OCI-LY3 (cell line): ENCODE measurements around the gene GUCY1A2.

Experiments used
- EZH2phosphoT487 ChIP-seq: fragments of 200-600 bp; shearing (Covaris generic); IDR thresholded peaks from 2 replicates; pipeline ENCODE4 v1.6.1; 2018; ENCODE audit warnings: antibody characterized with exemption, mixed run types, low read depth
- TF ChIP-seq, protein P1 (sequence below): fragments of 200-600, 300-600 bp; sonication (generic); IDR thresholded peaks from 2 replicates; pipeline ENCODE4 v1.5.1; 2014; ENCODE audit warnings: antibody characterized with exemption, low read length, low read depth

- TF ChIP-seq, protein P1, sequence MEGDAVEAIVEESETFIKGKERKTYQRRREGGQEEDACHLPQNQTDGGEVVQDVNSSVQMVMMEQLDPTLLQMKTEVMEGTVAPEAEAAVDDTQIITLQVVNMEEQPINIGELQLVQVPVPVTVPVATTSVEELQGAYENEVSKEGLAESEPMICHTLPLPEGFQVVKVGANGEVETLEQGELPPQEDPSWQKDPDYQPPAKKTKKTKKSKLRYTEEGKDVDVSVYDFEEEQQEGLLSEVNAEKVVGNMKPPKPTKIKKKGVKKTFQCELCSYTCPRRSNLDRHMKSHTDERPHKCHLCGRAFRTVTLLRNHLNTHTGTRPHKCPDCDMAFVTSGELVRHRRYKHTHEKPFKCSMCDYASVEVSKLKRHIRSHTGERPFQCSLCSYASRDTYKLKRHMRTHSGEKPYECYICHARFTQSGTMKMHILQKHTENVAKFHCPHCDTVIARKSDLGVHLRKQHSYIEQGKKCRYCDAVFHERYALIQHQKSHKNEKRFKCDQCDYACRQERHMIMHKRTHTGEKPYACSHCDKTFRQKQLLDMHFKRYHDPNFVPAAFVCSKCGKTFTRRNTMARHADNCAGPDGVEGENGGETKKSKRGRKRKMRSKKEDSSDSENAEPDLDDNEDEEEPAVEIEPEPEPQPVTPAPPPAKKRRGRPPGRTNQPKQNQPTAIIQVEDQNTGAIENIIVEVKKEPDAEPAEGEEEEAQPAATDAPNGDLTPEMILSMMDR = no peak
- TF ChIP-seq EZH2phosphoT487 = no peak
Measured at GRCh38 chr11:106745941-106746340, 272.3 kb downstream of the GUCY1A2 start.
